Inferior parietal cortex (tissue), 1 donor: ENCODE data around the gene CACNG3.
"Not testable (repeated sequence)": the region's sequence is repeated elsewhere in the genome, so short reads cannot be mapped to it uniquely, and the experiment has no call there.

Experiments
- DNase-seq: peaks from one replicate; pipeline ENCODE4 v3.0.0-alpha.2; 2016; ENCODE audit errors: extremely low spot score

The CACNG3 gene

DNA sequence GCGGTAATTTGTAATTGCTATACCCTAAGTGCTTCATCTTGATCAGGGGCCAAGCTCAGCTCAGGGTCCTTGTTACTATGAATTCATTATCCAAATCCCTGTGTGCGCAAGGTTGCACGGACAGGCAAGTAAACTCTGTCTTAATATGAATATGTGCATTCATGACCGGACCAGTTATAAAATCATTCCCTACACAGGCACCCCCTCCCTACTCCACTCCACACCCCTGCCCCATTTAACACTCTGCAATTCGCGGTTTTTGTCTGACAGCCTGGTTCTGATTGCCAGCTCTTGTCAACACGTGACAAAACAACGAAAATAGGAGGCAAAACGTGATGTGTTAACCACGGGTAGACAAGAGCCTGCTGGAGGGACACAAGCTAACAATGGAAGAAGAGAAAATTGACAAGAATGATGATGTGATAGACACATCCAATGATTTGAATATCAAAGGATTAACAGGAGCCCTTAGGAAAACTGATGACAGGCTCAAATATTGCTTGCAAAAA lies 76.5 kb downstream of the CACNG3 start:
- no peak for DNase-seq

DNA sequence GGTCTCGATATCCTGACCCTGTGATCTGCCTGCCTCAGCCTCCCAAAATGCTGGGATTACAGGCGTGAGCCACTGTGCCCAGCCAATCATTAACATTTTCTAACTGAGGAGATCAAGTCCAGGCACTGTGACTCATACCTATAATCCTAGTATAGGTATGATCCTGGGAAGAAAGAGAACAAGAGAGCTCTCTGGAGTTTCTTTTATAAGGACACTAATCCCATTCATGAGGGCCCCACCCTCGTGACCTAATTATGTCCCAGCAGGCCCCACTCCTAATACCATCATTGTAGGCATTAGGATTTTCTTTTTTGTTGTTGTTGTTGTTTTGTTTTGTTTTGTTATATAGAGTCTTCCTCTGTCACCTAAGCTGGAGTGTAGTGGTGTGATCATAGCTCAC lies 80.4 kb downstream of the CACNG3 start:
- no peak for DNase-seq

GRCh38 chr16:24337013-24337412 lies 80.9 kb downstream of the CACNG3 start:
- no peak for DNase-seq

GRCh38 chr16:24343829-24344228 lies 87.7 kb downstream of the CACNG3 start:
- DNase-seq: not testable (repeated sequence)

DNA sequence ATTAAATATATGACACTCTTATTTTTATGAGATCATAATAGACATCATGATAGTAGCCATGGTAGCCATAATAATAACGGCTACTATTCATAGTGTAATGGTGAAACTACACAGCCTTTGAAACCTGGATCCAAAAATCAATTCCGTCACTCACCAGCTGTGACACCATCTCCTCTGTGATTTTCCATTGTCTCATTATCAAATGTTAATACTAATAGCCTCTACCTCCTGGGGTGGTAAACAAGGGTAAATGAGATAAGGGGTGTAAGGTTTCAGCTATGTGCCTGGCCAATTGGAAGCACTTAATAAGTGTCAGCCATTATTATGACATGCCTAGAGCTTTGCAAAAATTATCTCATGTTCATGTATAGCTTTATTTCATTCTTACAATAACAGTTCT lies 88.6 kb downstream of the CACNG3 start:
- DNase-seq: no peak

DNA sequence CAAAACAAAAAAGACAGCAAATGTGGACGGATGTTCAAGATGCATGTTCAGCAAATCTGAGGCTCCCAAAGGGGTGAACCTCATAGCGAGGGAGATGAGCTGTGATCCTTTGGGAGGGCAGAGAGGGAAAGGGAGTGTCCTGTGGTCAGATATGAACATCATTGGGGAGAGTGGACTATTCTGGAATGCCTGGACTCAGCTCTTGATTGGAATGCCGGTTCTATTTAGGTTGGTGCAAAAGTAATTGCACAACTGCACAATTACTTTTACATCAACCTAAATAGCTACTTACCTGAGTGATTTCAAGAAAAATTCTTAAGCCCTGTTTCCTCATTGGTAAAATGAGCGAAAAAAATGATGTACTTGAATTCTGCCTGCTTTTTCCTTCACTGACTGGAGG lies 89.6 kb downstream of the CACNG3 start:
- no peak for DNase-seq

- DNase-seq: no peak
Observed at GRCh38 chr16:24346734-24347133, 90.6 kb downstream of the CACNG3 start.

DNA sequence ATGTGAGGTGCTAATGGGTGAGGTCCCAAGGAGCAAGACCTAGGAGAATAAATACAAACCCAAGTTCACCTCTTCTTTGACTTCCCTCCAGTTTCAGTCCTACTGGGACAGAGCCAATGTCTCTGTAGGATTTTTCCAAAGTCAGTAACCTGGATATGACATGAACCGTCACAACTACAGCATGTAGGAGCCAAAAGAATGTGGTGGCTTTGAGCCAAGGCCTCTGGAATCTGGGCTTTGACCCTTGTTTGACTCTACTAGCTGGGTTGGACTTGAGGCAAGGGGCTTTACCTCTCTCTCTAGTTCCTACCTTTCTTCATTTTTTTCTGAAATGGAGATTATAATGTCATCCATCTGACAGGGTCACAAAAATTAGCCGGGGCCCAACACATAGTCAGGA lies 91.4 kb downstream of the CACNG3 start:
- DNase-seq: no peak

DNA sequence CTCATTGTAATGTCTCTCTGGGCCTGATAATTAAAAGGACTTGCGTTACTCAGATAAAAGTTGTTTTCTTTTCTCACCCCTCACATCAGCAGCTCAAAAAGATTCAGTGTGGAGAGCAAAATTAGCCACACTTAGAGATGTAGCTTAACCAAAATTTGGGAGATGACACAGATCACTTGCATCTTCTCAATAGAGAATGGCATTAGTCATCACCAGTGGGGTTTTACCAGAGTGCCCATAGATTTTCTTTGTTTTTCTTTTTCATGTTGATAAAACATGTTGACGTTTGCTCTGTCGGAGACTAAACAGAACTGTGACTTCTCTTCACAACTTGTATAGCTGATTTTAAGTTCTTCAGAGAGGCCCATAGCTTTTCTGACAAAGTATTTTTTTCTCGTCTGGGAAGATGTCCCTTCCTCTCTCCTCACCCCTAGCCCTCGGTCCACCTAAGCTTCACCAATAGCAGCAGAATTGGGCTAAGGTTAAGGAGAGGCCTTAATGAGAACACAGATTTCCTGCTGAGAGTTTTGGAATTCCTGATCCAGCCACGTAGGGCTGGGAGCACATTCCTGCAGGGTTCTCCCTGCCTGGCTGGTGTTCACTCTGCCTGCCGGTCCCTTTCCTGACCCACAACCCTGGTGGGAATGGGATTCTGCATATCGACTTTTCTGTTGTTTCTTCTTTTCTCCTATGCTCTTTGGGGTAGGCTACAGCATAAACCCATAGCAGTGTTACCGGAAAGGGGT lies 92.6 kb downstream of the CACNG3 start:
- DNase-seq: no peak

DNA sequence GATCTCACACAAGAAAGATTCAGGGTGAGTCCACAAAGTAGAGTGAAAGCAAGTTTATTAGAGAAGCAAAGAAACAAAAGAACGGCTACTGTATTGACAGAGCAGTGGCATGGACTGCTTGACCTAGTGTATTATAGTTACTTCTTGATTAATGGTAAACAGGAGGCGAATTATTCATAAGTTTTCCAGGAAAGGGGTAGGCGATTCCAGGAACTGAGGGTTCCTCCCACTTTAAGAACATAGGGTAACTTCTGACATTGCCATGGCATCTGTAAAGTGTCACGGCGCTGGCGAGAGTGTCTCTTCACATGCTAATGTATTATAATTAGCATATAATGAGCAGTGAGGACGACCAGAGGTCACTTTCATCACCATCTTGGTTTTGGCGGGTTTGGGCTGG lies 93.2 kb downstream of the CACNG3 start:
- no peak for DNase-seq

DNA sequence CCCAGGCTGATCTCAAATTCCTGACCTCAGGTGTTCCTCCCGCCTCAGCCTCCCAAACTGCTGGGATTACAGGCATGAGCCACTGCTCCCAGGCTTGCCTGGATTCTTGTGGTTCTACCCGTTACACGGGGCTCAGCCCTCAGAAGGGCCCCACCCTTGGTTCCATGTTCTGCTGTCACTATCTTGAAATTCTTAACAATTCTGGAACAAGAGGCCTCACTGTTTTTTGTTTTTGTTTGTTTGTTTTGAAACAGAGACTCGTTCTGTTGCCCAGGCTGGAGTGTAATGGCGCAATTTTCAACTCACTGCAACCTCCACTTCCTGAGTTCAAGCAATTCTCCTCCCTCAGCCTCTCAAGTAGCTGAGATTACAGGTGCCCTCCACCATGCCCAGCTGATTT lies 96.6 kb downstream of the CACNG3 start:
- no peak for DNase-seq

GRCh38 chr16:24353622-24354021 lies 97.5 kb downstream of the CACNG3 start:
- DNase-seq: no peak

DNA sequence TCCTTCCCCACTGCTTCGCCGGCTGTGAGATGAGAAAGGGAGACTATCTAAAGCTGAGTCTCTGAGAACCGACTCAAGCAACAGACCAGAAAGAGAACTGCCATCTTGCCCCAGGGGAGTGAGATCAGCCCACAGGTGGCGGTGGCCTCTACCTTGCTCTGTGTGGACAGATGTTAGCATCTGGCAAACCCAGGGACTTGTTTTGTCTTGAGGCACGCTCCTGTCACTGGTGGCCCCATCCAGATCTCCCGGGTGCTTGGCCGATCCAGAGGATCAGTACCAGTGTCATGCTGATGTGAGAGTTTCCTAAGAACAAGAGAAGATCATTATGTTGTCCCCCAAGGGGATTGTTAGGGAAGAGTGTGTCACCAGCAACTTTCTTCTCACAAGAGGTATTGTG lies 101.4 kb downstream of the CACNG3 start:
- DNase-seq: no peak

GRCh38 chr16:24358117-24358516 lies 102.0 kb downstream of the CACNG3 start:
- DNase-seq: no peak

- no peak for DNase-seq
Observed at GRCh38 chr16:24359490-24359889, 103.4 kb downstream of the CACNG3 start.

DNA sequence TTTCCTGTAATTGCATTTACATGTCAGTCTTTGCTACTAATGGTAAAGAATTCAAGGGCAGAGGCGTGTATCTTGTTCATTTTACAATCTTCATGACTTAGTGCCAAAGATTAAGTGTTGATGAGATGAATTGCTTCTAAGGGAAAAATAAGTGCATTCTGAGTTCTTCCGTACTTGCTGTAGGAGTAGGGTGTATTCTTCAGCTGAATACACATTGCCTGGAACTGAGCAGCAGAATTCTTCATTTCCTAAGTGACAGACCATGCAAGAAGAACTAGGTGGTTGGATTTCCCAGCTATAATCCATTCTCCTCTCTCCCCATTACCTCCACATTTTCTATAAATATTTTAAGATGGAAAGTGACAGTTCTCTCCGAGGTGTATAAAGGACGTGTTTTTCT lies 104.8 kb downstream of the CACNG3 start:
- no peak for DNase-seq

GRCh38 chr16:24364596-24364995 lies 108.5 kb downstream of the CACNG3 start:
- no peak for DNase-seq

GRCh38 chr16:24367186-24367710 lies 111.1 kb downstream of the CACNG3 start:
- DNase-seq: no peak

DNA sequence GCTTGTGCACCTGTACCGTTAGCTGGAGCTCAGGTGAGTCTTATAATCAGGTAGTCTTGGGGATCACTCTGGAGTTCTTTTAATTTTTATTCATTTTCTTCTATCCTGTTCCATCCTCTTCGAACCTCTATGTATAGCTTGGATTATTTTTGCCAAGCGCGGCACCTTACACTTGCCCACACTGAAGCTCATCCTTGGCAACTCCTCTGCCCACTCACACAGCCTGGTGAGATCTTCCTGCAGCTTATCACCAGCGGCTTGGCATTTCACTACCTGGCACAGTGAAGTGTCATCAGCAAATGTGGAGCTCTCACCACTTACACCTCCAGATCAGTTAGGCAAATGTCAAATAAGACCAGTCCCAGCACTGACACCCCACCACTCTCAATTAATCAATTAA lies 116.7 kb downstream of the CACNG3 start:
- DNase-seq: peak; percentile 29

GRCh38 chr16:24378999-24379398 lies 122.9 kb downstream of the CACNG3 start:
- no peak for DNase-seq

GRCh38 chr16:24381470-24382118 lies 125.5 kb downstream of the CACNG3 start:
- no peak for DNase-seq

- no peak for DNase-seq
Observed at GRCh38 chr16:24382762-24383407, 126.8 kb downstream of the CACNG3 start.

DNA sequence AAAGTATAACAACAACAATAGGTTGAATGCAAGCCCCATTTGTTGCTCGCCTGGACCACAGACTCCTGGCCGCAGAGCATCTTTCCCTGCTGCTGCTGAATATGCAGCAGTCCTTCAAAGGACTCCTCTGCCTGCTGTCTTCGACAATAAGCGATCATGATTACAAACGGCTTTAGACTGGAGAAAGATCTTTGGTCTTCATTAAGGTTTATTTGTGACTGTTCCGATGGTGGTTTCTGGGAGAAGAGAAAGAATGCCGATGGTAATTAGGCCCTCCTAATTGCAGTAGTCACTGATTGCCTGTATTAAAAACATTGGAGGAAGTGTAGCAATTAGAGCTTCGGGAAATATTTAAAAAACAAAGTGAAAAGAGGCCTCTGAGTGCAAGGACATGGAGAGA lies 138.2 kb downstream of the CACNG3 start:
- no peak for DNase-seq
